GM18505 (cell line): ENCODE results near the gene SELENOM.

Experiments
- ATAC-seq: cut with Tn5 transposase; IDR thresholded peaks from one replicate; pipeline ENCODE4 v1.9.1; 2021; ENCODE audit not compliant: unreplicated experiment
- POLR2A ChIP-seq: IDR thresholded peaks from 4 replicates; pipeline ENCODE4 v1.6.1; 2011; ENCODE audit warnings: borderline replicate concordance; ENCODE audit not compliant: insufficient read depth, insufficient read length; ENCODE audit errors: extremely low read depth

The SELENOM gene

GRCh38 chr22:31096657-31097279, 10.6 kb downstream of the SELENOM start:
- no peak for ATAC-seq
- TF ChIP-seq POLR2A = no peak

- TF ChIP-seq POLR2A = no peak
Measured at GRCh38 chr22:31095637-31096249, 11.6 kb downstream of the SELENOM start.

GRCh38 chr22:31094741-31095140, 12.6 kb downstream of the SELENOM start:
- no peak for TF ChIP-seq POLR2A
- no peak for ATAC-seq

More at GRCh38 chr22:31095637-31096249, 11.6 kb downstream of the SELENOM start:
- no peak for ATAC-seq

- ATAC-seq = no peak
- TF ChIP-seq POLR2A = no peak
Measured at GRCh38 chr22:31094021-31094551, 13.3 kb downstream of the SELENOM start.

GRCh38 chr22:31093086-31093850, 14.1 kb downstream of the SELENOM start:
- TF ChIP-seq POLR2A = no peak
- no peak for ATAC-seq

GRCh38 chr22:31092161-31092560, 15.2 kb downstream of the SELENOM start:
- no peak for ATAC-seq
- no peak for TF ChIP-seq POLR2A

- TF ChIP-seq POLR2A = no peak
- no peak for ATAC-seq
Measured at GRCh38 chr22:31091106-31091975, 16.0 kb downstream of the SELENOM start.

- no peak for TF ChIP-seq POLR2A
Measured at GRCh38 chr22:31090217-31091085, 16.9 kb downstream of the SELENOM start.

GRCh38 chr22:31089160-31090100, 17.9 kb downstream of the SELENOM start:
- no peak for TF ChIP-seq POLR2A
- no peak for ATAC-seq

More at GRCh38 chr22:31090217-31091085, 16.9 kb downstream of the SELENOM start:
- no peak for ATAC-seq

- ATAC-seq = no peak
- TF ChIP-seq POLR2A = no peak
Measured at GRCh38 chr22:31088233-31088986, 19.0 kb downstream of the SELENOM start.

GRCh38 chr22:31087744-31088215, 19.6 kb downstream of the SELENOM start:
- ATAC-seq = no peak
- no peak for TF ChIP-seq POLR2A
